Gastrocnemius medialis (tissue), 4 donors: ENCODE measurements around the gene DNAH17. TPM values are rescaled to one million over a fixed set of nuclear protein-coding genes. Genes with fewer than 3 reads are reported as not detected.

ENCODE experiments used
- ATAC-seq, 2 donors: fragments of 150-250 bp; one replicate each; pipeline ENCODE4 v1.9.1; 2016
- DNase-seq, 2 donors: peaks; one replicate each; pipeline ENCODE4 v3.0.0-alpha.2; 2019
- H3K27ac ChIP-seq, 4 donors: fragments of 200-600 bp; sonication (generic); 1 replicate in 1 of 4; 2 replicates in 3 of 4; pipeline ENCODE4 v1.5.1; 2016 to 2018; ENCODE audit warnings: mild to moderate bottlenecking in 2 of 4, moderate library complexity in 1 of 4
- H3K27me3 ChIP-seq, 3 donors: fragments of 200-600 bp; sonication (generic) in 2 of 3; 1 replicate in 1 of 3; 2 replicates in 2 of 3; pipeline versions ENCODE4 v1.5.1 to v1.6.0; 2016 to 2019; ENCODE audit warnings: mild to moderate bottlenecking in 1 of 3, moderate library complexity in 1 of 3
- H3K36me3 ChIP-seq, 2 donors: fragments of 200-600 bp; sonication (generic) in 1 of 2; one replicate each; pipeline ENCODE4 v1.5.1; 2017 to 2018
- H3K4me1 ChIP-seq, 2 donors: fragments of 200-600 bp; sonication (generic) in 1 of 2; one replicate each; pipeline ENCODE4 v1.5.1; 2016 to 2017; ENCODE audit warnings: mild to moderate bottlenecking in 2 of 2
- H3K4me3 ChIP-seq, 4 donors: fragments of 200-600 bp; sonication (generic) in 3 of 4; 1 replicate in 1 of 4; 2 replicates in 3 of 4; pipeline ENCODE4 v1.5.1; 2016 to 2019; ENCODE audit warnings: mild to moderate bottlenecking in 2 of 4
- H3K9me3 ChIP-seq, 3 donors: fragments of 200-600 bp; sonication (generic) in 2 of 3; 1 replicate in 1 of 3; 2 replicates in 2 of 3; pipeline ENCODE4 v1.5.1; 2016 to 2019
- POLR2A ChIP-seq, 2 donors: fragments of 450-650 bp; IDR thresholded peaks; one replicate each; pipeline ENCODE4 v1.6.1; 2017; ENCODE audit warnings: antibody characterized with exemption in 2 of 2, mild to moderate bottlenecking in 2 of 2, moderate library complexity in 2 of 2
- in situ Hi-C, 4 donors: fragments of 200-750 bp; cut with MboI; loops; one replicate each; pipeline versions ENCODE4 v1.15.0 to v1.8.0; 2017; ENCODE audit warnings: low sequenced_read_pairs in 4 of 4
- intact Hi-C: fragments of 100-400 bp; cut with DNase I; formaldehyde crosslinking; loops from one replicate; pipeline ENCODE4 v1.15.1; 2023; ENCODE audit warnings: low total_unique reads
- total RNA-seq, 4 donors: library from RNA; depleted of rRNA; stranded (reverse); fragments of >200 nt; gene quantifications; one replicate each; pipeline versions ENCODE4 v1.1.0 to v1.2.3, GENCODE V29; 2016
- TF ChIP-seq, protein P1 (sequence below), 5 experiments: fragments of 450-650 bp in 3 of 5; fragments of 200-600 bp in 2 of 5; sonication (generic) in 2 of 5; IDR thresholded peaks in 4 of 5; conservative IDR thresholded peaks in 1 of 5; 1 replicate in 4 of 5; 2 replicates in 1 of 5; pipeline ENCODE4 v1.5.1; 2016 to 2019; ENCODE audit warnings: antibody characterized with exemption in 5 of 5, mild to moderate bottlenecking in 3 of 5, moderate library complexity in 3 of 5

The DNAH17 gene
- total RNA-seq, 4 donors from 2014 or later = 0.56 TPM; not detected in 3

GRCh38 chr17:78573955-78574354 lies 3.2 kb downstream of the DNAH17 start:
- no peaks in the 10 kb centered on the region for H3K9me3 ChIP-seq
- ATAC-seq = no peak

GRCh38 chr17:78572239-78573205 lies 4.7 kb downstream of the DNAH17 start:
- in situ Hi-C loops = no loop called here
- intact Hi-C loops = no loop called here
- TF ChIP-seq POLR2A (IDR thresholded peaks at IDR 0.05) = no peak
- TF ChIP-seq, protein P1, sequence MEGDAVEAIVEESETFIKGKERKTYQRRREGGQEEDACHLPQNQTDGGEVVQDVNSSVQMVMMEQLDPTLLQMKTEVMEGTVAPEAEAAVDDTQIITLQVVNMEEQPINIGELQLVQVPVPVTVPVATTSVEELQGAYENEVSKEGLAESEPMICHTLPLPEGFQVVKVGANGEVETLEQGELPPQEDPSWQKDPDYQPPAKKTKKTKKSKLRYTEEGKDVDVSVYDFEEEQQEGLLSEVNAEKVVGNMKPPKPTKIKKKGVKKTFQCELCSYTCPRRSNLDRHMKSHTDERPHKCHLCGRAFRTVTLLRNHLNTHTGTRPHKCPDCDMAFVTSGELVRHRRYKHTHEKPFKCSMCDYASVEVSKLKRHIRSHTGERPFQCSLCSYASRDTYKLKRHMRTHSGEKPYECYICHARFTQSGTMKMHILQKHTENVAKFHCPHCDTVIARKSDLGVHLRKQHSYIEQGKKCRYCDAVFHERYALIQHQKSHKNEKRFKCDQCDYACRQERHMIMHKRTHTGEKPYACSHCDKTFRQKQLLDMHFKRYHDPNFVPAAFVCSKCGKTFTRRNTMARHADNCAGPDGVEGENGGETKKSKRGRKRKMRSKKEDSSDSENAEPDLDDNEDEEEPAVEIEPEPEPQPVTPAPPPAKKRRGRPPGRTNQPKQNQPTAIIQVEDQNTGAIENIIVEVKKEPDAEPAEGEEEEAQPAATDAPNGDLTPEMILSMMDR (IDR thresholded peaks at IDR 0.05 in 4 of 5, conservative IDR thresholded peaks at IDR 0.05 in 1 of 5) = no peak
- no peaks in the 10 kb centered on the region for H3K4me1 ChIP-seq
- H3K36me3 ChIP-seq = no peaks in the 10 kb centered on the region
- no peaks in the 10 kb centered on the region for H3K27me3 ChIP-seq
- H3K9me3 ChIP-seq = no peaks in the 10 kb centered on the region
- ATAC-seq (no peak), DNase-seq (no peak)
- no peak overlapping the region for H3K4me3 ChIP-seq
- no peak overlapping the region for H3K27ac ChIP-seq

More at GRCh38 chr17:78573955-78574354, 3.2 kb downstream of the DNAH17 start:
- Histone ChIP-seq H3K4me3 (no peak overlapping the region), H3K27me3 (no peaks in the 10 kb centered on the region), H3K27ac (no peak overlapping the region), H3K4me1 (no peaks in the 10 kb centered on the region), H3K36me3 (no peaks in the 10 kb centered on the region)
- intact Hi-C loops = no loop called here
- in situ Hi-C loops = no loop called here
- no peak for TF ChIP-seq POLR2A (IDR thresholded peaks at IDR 0.05)
- TF ChIP-seq, protein P1 (IDR thresholded peaks at IDR 0.05 in 4 of 5, conservative IDR thresholded peaks at IDR 0.05 in 1 of 5) = no peak
- no peak for DNase-seq

GRCh38 chr17:78571329-78571728 lies 5.9 kb downstream of the DNAH17 start:
- intact Hi-C loops = no loop called here
- no peak for DNase-seq
- Histone ChIP-seq H3K4me1 (no peaks in the 10 kb centered on the region), H3K27ac (no peak overlapping the region), H3K9me3 (no peaks in the 10 kb centered on the region), H3K27me3 (no peaks in the 10 kb centered on the region), H3K36me3 (no peaks in the 10 kb centered on the region), H3K4me3 (no peak overlapping the region)
- TF ChIP-seq, protein P1 (IDR thresholded peaks at IDR 0.05 in 4 of 5, conservative IDR thresholded peaks at IDR 0.05 in 1 of 5) = no peak
- no peak for TF ChIP-seq POLR2A (IDR thresholded peaks at IDR 0.05)
- in situ Hi-C loops = no loop called here
- ATAC-seq = no peak

DNA sequence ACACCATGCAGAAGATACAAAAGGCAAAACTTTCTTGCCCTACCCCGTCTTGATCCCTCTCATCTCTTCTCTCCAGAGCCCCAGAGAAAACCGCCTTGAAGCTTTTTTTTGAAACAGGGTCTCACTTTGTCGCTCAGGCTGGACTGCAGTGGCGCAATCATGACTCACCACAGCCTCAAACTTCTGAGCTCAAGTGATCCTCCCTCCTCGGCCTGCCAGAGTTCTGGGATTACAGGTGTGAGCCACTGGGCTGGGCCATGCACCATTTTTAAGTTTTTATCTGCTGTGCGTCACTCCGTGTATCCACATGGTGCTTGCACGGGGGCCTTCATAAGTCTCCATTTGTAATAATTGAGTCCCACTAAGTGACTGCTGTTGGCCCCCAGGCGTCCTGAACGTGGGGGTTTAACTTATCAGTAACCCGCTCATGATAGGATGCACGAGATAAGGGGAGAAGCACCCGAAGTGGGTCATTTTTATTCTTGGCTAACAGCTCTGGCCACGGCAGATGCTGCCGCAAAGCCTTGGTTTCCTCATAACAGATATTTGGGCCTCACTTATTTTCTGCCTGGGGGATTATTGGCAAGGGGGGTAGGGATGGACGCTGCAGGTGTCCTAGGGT lies 8.6 kb downstream of the DNAH17 start:
- DNase-seq (no peak), ATAC-seq (no peak)
- in situ Hi-C loops (no loop called here), intact Hi-C loops (no loop called here)
- H3K9me3 ChIP-seq = no peaks in the 10 kb centered on the region
- peaks cover 0 to 12% (median 0%) of the 10 kb centered on the region in 3 donors for H3K27me3 ChIP-seq
- no peaks in the 10 kb centered on the region for H3K36me3 ChIP-seq
- H3K4me3 ChIP-seq = no peak overlapping the region
- TF ChIP-seq POLR2A (IDR thresholded peaks at IDR 0.05) = no peak
- TF ChIP-seq, protein P1 (IDR thresholded peaks at IDR 0.05 in 4 of 5, conservative IDR thresholded peaks at IDR 0.05 in 1 of 5) = no peak
- no peak overlapping the region for H3K27ac ChIP-seq
- H3K4me1 ChIP-seq = no peaks in the 10 kb centered on the region
